OCI-M2 (cell line): ENCODE results near the gene TYMP.

Experiments
- DNase-seq: peaks from one replicate; lab custom pipeline; 2025; ENCODE audit not compliant: unreplicated experiment; lab: John Stamatoyannopoulos, UW

The TYMP gene

GRCh38 chr22:50505776-50506610 is 23.8 kb downstream of the TYMP start:
- no peak for DNase-seq

GRCh38 chr22:50505276-50505775 is 24.5 kb downstream of the TYMP start:
- DNase-seq = no peak

DNA sequence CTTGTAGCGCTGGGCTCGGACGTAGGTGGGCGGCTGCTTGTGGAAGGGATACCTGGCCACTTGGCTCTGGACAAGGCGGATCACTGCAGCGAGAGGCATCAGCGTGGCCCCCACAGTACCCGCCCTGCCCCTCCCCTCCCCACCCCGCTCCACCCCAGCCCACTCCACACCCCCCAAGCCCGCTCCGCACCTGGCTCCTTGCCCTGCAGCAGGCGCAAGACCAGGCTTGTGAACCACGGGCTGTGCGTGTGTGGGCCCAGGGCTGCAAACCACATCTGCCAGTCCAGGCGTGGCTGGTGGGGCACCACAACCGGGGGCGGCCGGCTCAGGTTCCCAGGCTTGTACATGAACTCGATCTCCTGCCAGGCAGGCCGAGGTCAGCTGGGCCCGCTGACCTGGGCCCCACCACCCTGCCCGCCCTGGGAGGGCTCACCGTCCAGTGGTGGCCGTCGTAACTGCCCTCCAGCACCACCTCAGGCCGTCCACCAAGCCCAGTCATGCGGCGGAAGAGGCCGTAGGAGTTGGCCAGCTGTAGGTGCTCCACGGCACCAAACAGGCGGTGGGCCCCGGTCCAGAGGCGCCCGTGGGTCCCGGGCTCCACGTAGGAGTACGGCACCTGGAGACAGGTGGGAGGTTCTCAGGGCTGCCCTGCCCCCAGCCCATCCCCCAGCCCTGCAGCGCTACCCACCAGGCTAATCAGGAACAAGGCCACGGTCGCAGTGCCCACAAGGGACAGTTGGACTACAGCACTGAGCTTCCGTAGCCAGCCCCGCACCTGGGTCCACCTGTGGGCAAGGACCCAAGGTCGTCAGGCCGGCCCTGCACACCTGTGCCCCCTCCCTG is 25.2 kb downstream of the TYMP start:
- DNase-seq = no peak

- no peak for DNase-seq
These were observed 26.2 kb downstream of the TYMP start for GRCh38 chr22:50503475-50504145.

GRCh38 chr22:50502628-50503474 is 27.0 kb downstream of the TYMP start:
- DNase-seq = no peak

DNA sequence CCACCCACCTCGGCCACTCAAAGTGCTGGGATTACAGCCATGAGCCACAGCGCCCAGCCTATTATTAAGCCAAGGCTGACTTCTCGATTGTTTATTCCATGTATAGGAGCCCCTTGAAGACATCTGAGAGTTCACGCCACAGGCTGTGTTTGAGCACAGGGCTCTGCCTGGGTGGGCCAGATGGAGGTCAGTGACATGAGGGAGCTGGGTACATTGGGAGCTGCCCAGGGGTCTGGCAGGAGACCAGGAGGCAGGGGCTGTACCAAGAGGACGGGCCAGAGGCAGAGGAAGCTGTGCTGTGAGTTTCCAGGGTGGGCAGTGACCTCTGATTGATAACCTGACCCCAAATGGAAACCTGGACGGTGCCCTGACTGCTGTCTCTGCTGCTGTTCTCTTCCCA is 27.7 kb downstream of the TYMP start:
- no peak for DNase-seq

- no peak for DNase-seq
These were observed 29.4 kb downstream of the TYMP start for GRCh38 chr22:50500452-50500851.

GRCh38 chr22:50498322-50498890 is 31.4 kb downstream of the TYMP start:
- peak; percentile 35 for DNase-seq

GRCh38 chr22:50497093-50497492 is 32.7 kb downstream of the TYMP start:
- no peak for DNase-seq

DNA sequence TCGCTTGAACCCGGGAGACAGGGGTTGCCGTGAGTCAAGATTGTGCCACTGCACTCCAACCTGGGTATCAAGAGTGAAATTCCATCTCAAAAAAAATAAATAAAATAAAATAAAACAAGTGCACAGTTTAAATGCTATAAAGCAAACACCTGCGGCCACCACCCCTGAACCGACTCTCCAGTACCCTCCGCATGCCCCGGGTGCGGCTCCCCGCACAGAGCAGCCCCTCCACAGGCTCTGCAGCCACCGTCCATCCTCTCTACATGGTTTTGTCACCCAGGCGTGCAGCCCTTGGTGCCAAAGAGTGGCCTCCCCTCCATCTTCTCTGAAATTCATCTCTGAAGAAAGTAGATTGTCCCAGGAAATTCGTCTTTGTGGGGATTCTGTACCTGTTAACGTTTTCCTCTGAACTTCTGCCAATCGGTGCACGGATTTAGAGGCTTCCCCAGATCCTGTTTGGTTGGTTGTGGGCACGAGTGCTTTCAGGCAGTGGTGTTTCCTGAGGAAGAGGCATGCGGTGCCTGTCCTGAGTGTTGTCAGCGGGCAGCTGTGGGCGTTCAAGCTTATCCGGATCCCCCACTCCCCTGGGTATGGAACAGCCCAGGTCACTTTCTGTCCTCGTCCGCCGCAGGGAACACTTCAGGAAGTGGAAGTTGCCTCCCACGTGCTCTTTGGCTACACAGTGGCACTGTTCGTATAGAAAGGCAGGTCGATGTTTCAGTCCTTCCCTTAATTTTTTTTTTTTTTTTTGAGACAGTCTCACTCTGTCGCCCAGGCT is 39.1 kb downstream of the TYMP start:
- no peak for DNase-seq

DNA sequence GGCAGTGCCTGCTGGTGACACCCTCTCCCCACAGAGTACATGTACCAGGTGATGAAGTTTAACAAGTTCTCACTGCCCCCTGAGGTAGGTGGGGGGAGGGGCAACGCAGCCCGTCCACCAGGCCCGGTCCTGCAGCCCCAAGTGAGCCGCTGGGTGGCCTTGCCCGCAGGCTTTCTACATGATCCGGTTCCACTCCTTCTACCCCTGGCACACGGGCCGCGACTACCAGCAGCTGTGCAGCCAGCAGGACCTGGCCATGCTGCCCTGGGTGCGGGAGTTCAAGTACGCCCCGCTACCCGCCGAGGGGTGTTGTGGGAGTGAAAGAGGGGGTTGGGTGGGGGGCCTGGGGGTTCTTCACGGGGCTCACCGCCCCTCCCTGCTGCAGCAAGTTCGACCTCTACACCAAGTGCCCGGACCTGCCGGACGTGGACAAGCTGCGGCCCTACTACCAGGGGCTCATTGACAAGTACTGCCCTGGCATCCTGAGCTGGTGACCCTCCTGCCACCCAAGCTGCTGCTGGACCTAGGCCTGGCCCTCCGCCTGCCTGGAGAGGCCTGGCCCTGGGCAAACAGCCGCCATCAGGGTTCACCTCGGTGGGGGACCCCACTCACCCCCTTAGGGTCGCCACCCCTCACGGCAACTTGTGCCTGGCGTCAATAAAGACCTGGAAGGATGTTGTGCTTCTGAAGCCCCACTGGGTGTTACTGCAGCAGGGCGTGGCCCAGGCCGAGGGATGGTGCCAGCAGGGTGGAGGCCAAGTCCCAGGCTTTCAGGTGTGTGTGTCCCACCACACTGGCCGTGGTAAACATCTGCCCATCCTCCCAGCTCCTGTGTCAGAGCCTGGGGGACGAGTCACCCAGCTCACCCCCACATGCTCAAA is 40.2 kb downstream of the TYMP start:
- DNase-seq = no peak

- DNase-seq = no peak
These were observed 40.9 kb downstream of the TYMP start for GRCh38 chr22:50488886-50489285.

GRCh38 chr22:50488006-50488677 is 41.7 kb downstream of the TYMP start:
- DNase-seq = no peak

DNA sequence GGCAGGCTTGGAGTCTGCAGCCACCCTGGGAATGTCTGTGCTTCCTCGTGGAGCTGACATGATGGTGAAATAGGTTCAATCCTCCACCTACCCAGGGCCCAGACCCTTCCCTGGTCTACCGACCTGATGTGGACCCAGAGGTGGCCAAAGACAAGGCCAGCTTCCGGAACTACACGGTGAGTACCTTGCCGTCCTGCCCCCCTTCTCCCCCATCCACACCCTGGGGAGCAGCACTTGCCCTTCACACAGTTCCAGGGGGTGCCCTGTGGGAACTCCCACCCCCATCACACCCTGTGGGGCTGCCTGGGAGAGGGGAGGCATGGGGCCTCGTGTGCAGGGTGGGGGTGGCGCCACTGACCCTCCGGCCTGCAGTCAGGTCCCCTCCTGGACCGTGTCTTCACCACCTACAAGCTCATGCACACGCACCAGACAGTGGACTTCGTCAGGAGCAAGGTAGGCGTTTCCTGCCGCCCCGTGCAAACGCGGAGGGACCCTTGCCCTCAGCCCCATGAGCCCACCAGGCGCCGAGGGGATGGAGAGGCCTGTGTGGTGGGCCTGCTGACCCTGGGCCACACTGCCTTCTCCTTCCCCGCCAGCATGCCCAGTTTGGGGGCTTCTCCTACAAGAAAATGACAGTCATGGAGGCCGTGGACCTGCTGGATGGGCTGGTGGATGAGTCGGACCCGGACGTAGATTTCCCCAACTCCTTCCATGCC is 42.4 kb downstream of the TYMP start:
- no peak for DNase-seq

DNA sequence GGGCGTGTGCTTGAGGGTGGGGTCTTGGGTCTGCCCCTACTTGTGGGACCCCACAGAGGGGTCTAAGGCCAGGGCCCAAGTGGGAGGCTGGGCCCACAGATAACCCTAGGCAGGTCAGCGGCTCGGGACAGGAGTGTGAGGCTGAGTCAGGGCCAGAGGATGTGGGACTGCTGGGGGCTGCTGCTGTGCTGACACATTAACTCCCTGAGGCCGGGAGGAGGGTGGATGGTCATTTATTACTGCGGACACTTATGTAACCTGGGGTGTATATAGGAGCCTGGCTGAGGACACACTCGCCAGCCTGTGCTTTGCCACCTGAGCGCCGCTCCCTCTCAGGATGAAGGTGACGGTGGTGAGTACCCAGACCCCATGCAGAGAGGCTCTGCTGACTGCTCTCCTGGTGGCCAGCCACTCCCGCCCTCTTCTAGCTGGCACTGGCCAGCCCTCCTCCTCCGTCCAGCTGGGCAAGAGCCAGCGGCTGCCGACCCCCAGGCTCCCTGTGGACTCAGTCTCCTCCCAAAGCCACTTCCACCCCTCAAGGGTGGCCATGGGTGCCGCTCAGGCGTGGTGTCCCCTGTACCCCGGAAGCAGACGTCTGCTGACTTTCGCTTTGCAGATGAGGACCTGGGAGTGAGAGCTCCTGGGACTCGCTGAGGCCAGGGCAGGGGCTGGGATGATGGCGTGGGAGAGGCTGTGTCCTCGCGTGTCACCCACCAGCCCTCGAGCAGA is 43.1 kb downstream of the TYMP start, which contains the start of gene MIOX:
TSS of gene MIOX (plus strand) at position 299 of the 729 bp plus-strand sequence. CDS start at position 338, 39 bp downstream.
- no peak for DNase-seq
